ENCODE measurements around the gene PKD1.
A peak's percentile ranks its signal among the peaks of the same experiment; 100 is the strongest.

PKD1 gene

GRCh38 chr16:2170080-2170479 lies 34.4 kb upstream of the PKD1 start:
- DNase-seq (ENCODE audit: low spot score) = no peak

DNA sequence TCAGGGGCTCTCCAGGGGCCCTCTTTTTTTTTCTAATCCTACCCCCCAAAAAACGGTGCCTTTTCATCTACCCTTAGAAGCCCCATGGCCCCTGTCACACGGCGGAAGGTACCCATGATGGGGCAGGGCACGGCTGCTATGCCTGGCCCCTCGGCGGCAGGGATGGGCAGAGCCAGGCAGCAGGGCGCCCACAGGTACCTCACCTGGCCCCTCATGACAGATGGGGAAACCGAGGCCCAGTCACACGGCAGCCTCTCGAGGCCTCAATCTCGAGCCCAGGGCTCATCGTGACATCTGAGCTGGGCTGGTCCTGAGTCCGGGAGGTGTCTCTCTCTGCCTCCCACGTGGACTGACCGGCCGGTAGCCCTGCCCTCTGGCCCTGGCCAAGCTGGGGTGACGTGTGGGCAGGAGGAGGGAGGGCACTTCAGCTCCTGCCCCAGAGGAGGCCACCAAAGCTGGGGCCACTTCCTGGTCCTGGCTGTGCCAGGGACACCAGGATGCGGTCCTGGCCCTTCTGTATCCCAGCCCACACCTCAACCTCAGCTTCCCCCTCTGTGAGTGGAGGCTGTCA lies 31.5 kb upstream of the PKD1 start:
- DNase-seq (ENCODE audit: low spot score) = no peak

GRCh38 chr16:2166263-2167067 lies 30.8 kb upstream of the PKD1 start:
- DNase-seq (ENCODE audit: low spot score) = no peak

DNA sequence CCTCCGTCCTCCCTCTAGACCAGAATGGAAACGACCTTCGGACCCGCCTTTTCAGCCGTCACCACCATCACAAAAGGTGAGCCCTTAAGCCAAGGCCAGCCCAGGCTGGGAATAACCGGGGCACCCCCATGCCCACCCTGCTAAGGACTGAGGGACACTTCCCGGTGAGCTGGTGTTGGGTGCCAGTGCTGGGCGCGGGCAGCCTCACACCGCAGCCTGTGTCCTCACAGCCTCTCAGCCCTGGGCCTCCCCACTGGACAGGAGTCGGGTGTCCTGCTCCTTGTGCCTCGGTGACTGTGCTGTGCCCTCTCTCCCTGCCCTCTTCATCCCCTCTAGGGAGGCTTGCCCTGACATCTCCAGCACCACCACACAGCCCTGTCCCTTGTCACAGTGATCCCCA lies 30.2 kb upstream of the PKD1 start:
- DNase-seq (ENCODE audit: low spot score) = no peak

DNA sequence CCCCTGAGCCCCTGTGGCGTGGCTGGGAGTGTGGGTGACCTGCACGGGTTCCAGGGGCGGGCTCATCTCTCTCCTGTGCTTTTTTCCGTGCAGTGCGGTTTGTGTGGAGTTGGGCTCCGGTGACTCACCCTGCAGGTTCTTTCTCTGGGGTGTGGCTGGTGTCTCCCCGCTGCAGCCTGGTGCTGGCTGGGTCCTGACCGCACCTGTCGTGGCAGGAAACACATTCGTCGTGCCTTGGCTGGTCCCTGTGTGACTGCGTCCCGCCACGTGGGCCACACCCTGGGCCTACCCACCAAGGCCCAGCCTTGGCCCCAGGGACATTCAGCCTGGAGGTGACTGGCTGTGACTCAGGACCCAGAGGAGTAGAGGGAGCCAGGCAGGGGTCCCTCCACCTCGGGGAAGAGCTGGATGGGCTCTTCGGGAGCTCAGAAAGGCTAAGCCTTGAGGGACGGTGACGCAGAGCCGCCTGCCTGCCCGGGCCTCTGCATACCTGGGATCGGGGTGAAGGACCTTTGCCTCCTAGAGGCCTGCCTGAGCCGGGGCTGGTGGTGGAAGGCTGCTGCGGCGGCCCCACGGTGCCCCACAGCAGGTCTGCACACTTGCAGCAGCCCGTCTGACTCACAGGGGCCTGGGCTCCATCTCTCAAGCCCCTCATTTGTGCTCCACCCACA lies 27.6 kb upstream of the PKD1 start:
- no peak for DNase-seq (ENCODE audit: low spot score)

DNA sequence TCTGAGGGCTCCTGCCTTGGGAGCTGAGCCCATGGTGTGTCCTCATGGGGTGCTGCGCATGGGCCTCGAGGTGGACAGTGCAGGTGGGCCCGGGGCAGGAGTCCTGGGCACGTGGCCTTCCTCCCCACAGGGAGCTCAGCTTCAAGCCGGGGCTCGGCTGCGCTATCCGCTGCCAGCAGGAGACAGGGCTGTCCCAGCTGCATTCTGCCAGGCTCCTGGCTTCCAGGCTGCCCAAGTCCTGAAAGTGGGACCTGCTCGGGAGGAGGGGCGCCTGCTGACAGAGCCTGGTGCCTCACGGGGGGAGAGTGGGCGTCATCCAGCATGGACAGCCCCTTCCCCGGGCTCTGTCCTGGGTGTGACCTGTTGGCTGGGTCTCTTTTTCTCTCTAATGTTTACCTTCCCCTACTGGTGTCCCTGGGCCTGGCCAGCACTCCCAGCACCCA lies 27.0 kb upstream of the PKD1 start:
- no peak for DNase-seq (ENCODE audit: low spot score)

GRCh38 chr16:2161911-2162310 lies 26.2 kb upstream of the PKD1 start:
- no peak for DNase-seq (ENCODE audit: low spot score)

- no peak for DNase-seq (ENCODE audit: low spot score)
Observed at GRCh38 chr16:2160915-2161551, 25.3 kb upstream of the PKD1 start.

- no peak for DNase-seq (ENCODE audit: low spot score)
Observed at GRCh38 chr16:2159175-2159838, 23.6 kb upstream of the PKD1 start.

- no peak for DNase-seq (ENCODE audit: low spot score)
Observed at GRCh38 chr16:2158262-2158638, 22.6 kb upstream of the PKD1 start.

GRCh38 chr16:2157480-2158261 lies 22.0 kb upstream of the PKD1 start:
- no peak for DNase-seq (ENCODE audit: low spot score)

- no peak for DNase-seq (ENCODE audit: low spot score)
Observed at GRCh38 chr16:2156849-2157224, 21.1 kb upstream of the PKD1 start.

GRCh38 chr16:2155977-2156848 lies 20.5 kb upstream of the PKD1 start:
- DNase-seq (ENCODE audit: low spot score) = no peak

GRCh38 chr16:2155091-2155950 lies 19.6 kb upstream of the PKD1 start, which contains the start of gene TRAF7:
TRAF7 (plus strand) TSS chr16:2155782; CDS start chr16:2163921, 8,139 bp downstream.
- DNase-seq (ENCODE audit: low spot score) = peak; percentile 100

GRCh38 chr16:2154533-2155090 lies 18.9 kb upstream of the PKD1 start:
- peak; percentile 21 for DNase-seq (ENCODE audit: low spot score)

GRCh38 chr16:2152695-2153506 lies 17.2 kb upstream of the PKD1 start:
- DNase-seq (ENCODE audit: low spot score) = peak; percentile 36

GRCh38 chr16:2151188-2152091 lies 15.7 kb upstream of the PKD1 start:
- peak; percentile 35 for DNase-seq (ENCODE audit: low spot score)
